IMR-90 (cell line): Measurements from ENCODE around the gene MYCBP2. TPM values are rescaled to one million over a fixed set of nuclear protein-coding genes. Genes with fewer than 3 reads are reported as not detected.

Source experiments
- ATAC-seq: fragments of 200-7000 bp; cut with Tn5 transposase; 2 replicates; pipeline ENCODE4 v1.9.1; 2020; ENCODE audit warnings: low read depth, mild to moderate bottlenecking, moderate library complexity
- BruUV-seq: library from RNA; stranded (reverse); fragments of 400-500 nt; replicated peaks from 2 replicates; lab custom pipeline; 2021; lab: Mats Ljungman, UMichigan
- CTCF ChIA-PET: fragments of 300-600 bp; formaldehyde crosslinking; extraction: SDS; loops from one replicate; lab custom pipeline; 2021; ENCODE audit warnings: antibody characterized with exemption; lab: Yijun Ruan, JAX
- POLR2A ChIA-PET: fragments of 300-600 bp; sonication (Branson Sonifier 250); formaldehyde crosslinking; loops from one replicate; lab custom pipeline; 2022; ENCODE audit warnings: antibody characterized with exemption; ENCODE audit not compliant: unreplicated experiment; lab: Charles Lee
- DNase-seq: peaks from one replicate; pipeline ENCODE4 v3.0.0; 2013
- H2AFZ ChIP-seq: replicated peaks from 2 replicates; pipeline ENCODE3; 2013; ENCODE audit warnings: low read length, mild to moderate bottlenecking; ENCODE audit not compliant: poor library complexity
- H2AK5ac ChIP-seq: 2 replicates; pipeline ENCODE4 v1.6.1; 2013; ENCODE audit warnings: low read depth, low read length, inconsistent platforms
- H2AK9ac ChIP-seq: replicated peaks from 2 replicates; pipeline ENCODE3; 2013; ENCODE audit warnings: mild to moderate bottlenecking, low read depth, low read length, moderate library complexity; ENCODE audit not compliant: poor library complexity
- H2BK120ac ChIP-seq: 2 replicates; pipeline ENCODE4 v1.6.1; 2013; ENCODE audit warnings: low read depth, low read length, inconsistent platforms
- H2BK15ac ChIP-seq: 3 replicates; pipeline ENCODE4 v1.6.1; 2013; ENCODE audit warnings: low read depth, low read length, inconsistent platforms
- H2BK20ac ChIP-seq: 2 replicates; pipeline ENCODE4 v1.6.1; 2013; ENCODE audit warnings: low read depth, mild to moderate bottlenecking, inconsistent platforms, low read length, moderate library complexity
- H2BK5ac ChIP-seq: 2 replicates; pipeline ENCODE4 v1.6.1; 2013; ENCODE audit warnings: mild to moderate bottlenecking, low read depth, low read length, inconsistent platforms; ENCODE audit not compliant: poor library complexity, severe bottlenecking
- H3K14ac ChIP-seq: replicated peaks from 2 replicates; pipeline ENCODE4 v1.6.1; 2013; ENCODE audit warnings: low read depth, low read length, inconsistent platforms
- H3K18ac ChIP-seq: 2 replicates; pipeline ENCODE4 v1.6.1; 2013; ENCODE audit warnings: low read depth, low read length, control low read depth
- H3K23ac ChIP-seq: 2 replicates; pipeline ENCODE4 v1.6.1; 2013; ENCODE audit warnings: low read depth, low read length, inconsistent platforms
- H3K27ac ChIP-seq: 2 replicates; pipeline ENCODE4 v1.5.1; 2013; ENCODE audit warnings: mild to moderate bottlenecking, control low read depth, low read length; ENCODE audit not compliant: insufficient read depth
- H3K27me3 ChIP-seq: 2 replicates; pipeline ENCODE4 v1.6.1; 2013; ENCODE audit warnings: low read length; ENCODE audit not compliant: control insufficient read depth, insufficient read depth
- H3K36me3 ChIP-seq: 2 replicates; pipeline ENCODE4 v1.6.1; 2013; ENCODE audit warnings: low read length, mixed read lengths; ENCODE audit not compliant: control insufficient read depth, insufficient read depth
- H3K4ac ChIP-seq: 2 replicates; pipeline ENCODE4 v1.6.1; 2013; ENCODE audit warnings: low read depth, low read length, inconsistent platforms
- H3K4me1 ChIP-seq: 2 replicates; pipeline ENCODE4 v1.6.1; 2013; ENCODE audit warnings: low read length, mixed read lengths; ENCODE audit not compliant: control insufficient read depth, insufficient read depth
- H3K4me2 ChIP-seq: 2 replicates; pipeline ENCODE4 v1.6.1; 2013; ENCODE audit warnings: low read depth, mild to moderate bottlenecking, control low read depth, low read length, moderate library complexity
- H3K4me3 ChIP-seq: 2 replicates; pipeline ENCODE4 v1.5.1; 2013; ENCODE audit warnings: low read depth, mild to moderate bottlenecking, control low read depth, low read length, moderate library complexity; ENCODE audit not compliant: insufficient read depth
- H3K56ac ChIP-seq: 2 replicates; pipeline ENCODE4 v1.6.1; 2013; ENCODE audit warnings: low read length, inconsistent platforms; ENCODE audit not compliant: insufficient read depth; ENCODE audit errors: extremely low read depth
- H3K79me1 ChIP-seq, 2 experiments: 2 replicates each; pipeline ENCODE4 v1.6.1; 2013; ENCODE audit warnings: low read length in 2 of 2, inconsistent platforms in 1 of 2, low read depth in 1 of 2
- H3K9ac ChIP-seq: 2 replicates; pipeline ENCODE4 v1.6.1; 2013; ENCODE audit warnings: low read depth, low read length, control low read depth
- H3K9me1 ChIP-seq: 2 replicates; pipeline ENCODE4 v1.6.1; 2013; ENCODE audit warnings: low read length, inconsistent platforms; ENCODE audit not compliant: insufficient read depth
- H3K9me3 ChIP-seq: 2 replicates; pipeline ENCODE4 v1.6.1; 2013; ENCODE audit warnings: low read length; ENCODE audit not compliant: control insufficient read depth, insufficient read depth
- H4K20me1 ChIP-seq: 2 replicates; pipeline ENCODE4 v1.6.1; 2013; ENCODE audit warnings: low read length, inconsistent platforms; ENCODE audit not compliant: insufficient read depth
- H4K5ac ChIP-seq: 2 replicates; pipeline ENCODE4 v1.6.1; 2013; ENCODE audit warnings: mild to moderate bottlenecking, low read depth, low read length, control low read depth
- H4K8ac ChIP-seq, 2 experiments: 2 replicates each; pipeline ENCODE4 v1.6.1; 2013; ENCODE audit warnings: low read depth in 2 of 2, low read length in 2 of 2, control low read depth in 1 of 2, inconsistent platforms in 1 of 2
- H4K91ac ChIP-seq: 2 replicates; pipeline ENCODE4 v1.6.1; 2013; ENCODE audit warnings: low read depth, low read length, inconsistent platforms; ENCODE audit not compliant: insufficient read depth
- BHLHE40 ChIP-seq: fragments of 150-350 bp; IDR thresholded peaks from 2 replicates; pipeline ENCODE4 v1.6.1; 2016; ENCODE audit warnings: mild to moderate bottlenecking, low read depth, low read length
- CHD1 ChIP-seq: IDR thresholded peaks from 2 replicates; pipeline ENCODE4 v1.6.1; 2012; ENCODE audit warnings: low read depth, low read length, improper control_type of control experiment
- FOS ChIP-seq: fragments of 150-350 bp; IDR thresholded peaks from 2 replicates; pipeline ENCODE4 v1.6.1; 2016; ENCODE audit warnings: low read depth, low read length
- MAFK ChIP-seq: IDR thresholded peaks from 2 replicates; pipeline ENCODE4 v1.6.1; 2012; ENCODE audit warnings: low read depth, low read length, improper control_type of control experiment
- MAZ ChIP-seq: IDR thresholded peaks from 2 replicates; pipeline ENCODE4 v1.6.1; 2012; ENCODE audit warnings: low read depth, mild to moderate bottlenecking, low read length, improper control_type of control experiment, moderate library complexity, borderline replicate concordance
- MXI1 ChIP-seq: IDR thresholded peaks from 2 replicates; pipeline ENCODE4 v1.6.1; 2012; ENCODE audit warnings: low read depth, mild to moderate bottlenecking, low read length, moderate library complexity, borderline replicate concordance
- RCOR1 ChIP-seq: IDR thresholded peaks from 2 replicates; pipeline ENCODE4 v1.6.1; 2012; ENCODE audit warnings: mild to moderate bottlenecking, low read length, improper control_type of control experiment; ENCODE audit not compliant: insufficient replicate concordance
- SMC3 ChIP-seq: fragments of 150-350 bp; IDR thresholded peaks from 2 replicates; pipeline ENCODE4 v1.6.1; 2016; ENCODE audit warnings: low read depth, mild to moderate bottlenecking, antibody characterized with exemption, low read length, moderate library complexity
- WGBS, 2 experiments: methylation state at CpG; one replicate each; pipeline versions ENCODE4 v1.1.5 to v1.1.7; 2013; ENCODE audit warnings: missing lambda C conversion rate in 2 of 2; ENCODE audit not compliant: insufficient read length in 1 of 2; ENCODE audit errors: extremely low coverage in 2 of 2; 5-methylcytosine and 5-hydroxymethylcytosine counted together
- dilution Hi-C: fragments of 300-500 bp; cut with HindIII; formaldehyde crosslinking; loops from one replicate; pipeline ENCODE4 v1.14.3; 2018; ENCODE audit warnings: low sequenced_read_pairs; ENCODE audit not compliant: unreplicated experiment
- in situ Hi-C: fragments of 300-500 bp; cut with MboI; formaldehyde crosslinking; loops from 3 replicates; pipeline ENCODE4 v1.14.3; 2019; ENCODE audit warnings: low sequenced_read_pairs, inconsistent platforms, mixed read lengths
- intact Hi-C: fragments of 100-400 bp; cut with micrococcal nuclease; formaldehyde crosslinking; loops from 2 replicates; pipeline ENCODE4 v1.10.0; 2022
- polyA plus RNA-seq, 3 experiments: library from polyadenylated mRNA; depleted of rRNA; stranded (reverse); fragments of >200 nt; gene quantifications; 2 replicates each; pipeline ENCODE4 v1.2.3, GENCODE V29; 2012; ENCODE audit warnings: low replicate concordance in 1 of 3
- total RNA-seq: library from RNA; depleted of rRNA; stranded (reverse); fragments of >200 nt; gene quantifications from 2 replicates; pipeline ENCODE4 v1.2.3, GENCODE V29; 2012
- TF ChIP-seq, protein P1 (sequence below): conservative IDR thresholded peaks from 2 replicates; pipeline ENCODE4 v1.5.1; 2012; ENCODE audit warnings: mild to moderate bottlenecking, low read depth, low read length, improper control_type of control experiment
- TF ChIP-seq, protein P2 (sequence below): fragments of 150-350 bp; IDR thresholded peaks from 2 replicates; pipeline ENCODE4 v1.6.1; 2017; ENCODE audit warnings: mild to moderate bottlenecking, antibody characterized with exemption, low read length, low read depth

Gene MYCBP2
- total and polyA plus RNA-seq, 2 of the 4 experiments (the other 2 are of a cell fraction) = 20.1 to 43.2 TPM

DNA sequence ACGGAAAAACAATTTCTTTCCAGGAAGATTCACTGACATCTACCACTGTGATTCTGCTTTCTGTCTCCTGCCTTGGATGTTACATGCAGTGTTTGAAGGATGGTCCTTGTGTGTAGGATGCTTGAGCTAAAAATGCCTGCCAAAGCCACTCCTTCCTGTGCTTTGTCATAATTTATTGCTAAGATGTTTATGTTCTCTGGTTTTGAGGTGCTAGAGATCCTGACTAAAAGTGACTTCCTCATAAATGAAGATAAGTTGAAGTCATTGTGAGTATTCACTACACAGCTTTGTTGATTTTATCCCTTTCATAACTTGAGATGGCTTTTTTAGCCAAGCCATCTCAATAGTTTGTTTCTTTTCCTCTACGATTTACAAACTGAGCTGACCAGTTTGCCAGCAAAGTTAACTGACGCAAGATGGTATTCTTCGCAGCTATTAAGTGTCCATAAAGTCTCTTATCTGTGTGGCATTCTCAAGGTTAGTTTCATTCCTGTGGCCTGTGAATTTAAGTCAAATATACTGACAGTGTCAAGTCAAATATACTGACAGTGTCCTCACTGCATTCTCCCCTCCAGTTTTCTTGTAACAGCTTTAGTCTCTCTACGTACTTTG is 284.2 kb downstream of the MYCBP2 start:
- WGBS, 2 experiments = no CpG with 5 or more reads among the region's 5 CpGs
- CTCF ChIA-PET = interaction anchor here (0.9 kb wide), 1 partner anchor 436 kb away, joined by 3 read pairs; no protein-coding TSS in a partner anchor

More for the DNA sequence above, 284.2 kb downstream of the MYCBP2 start:
- no peaks in the 10 kb centered on the region for H3K9me3 ChIP-seq
- H2BK120ac ChIP-seq = no peak overlapping the region
- ATAC-seq (peak; percentile 70), DNase-seq (peak; percentile 46)
- H3K9ac ChIP-seq = no peak overlapping the region
- no peak overlapping the region for H4K8ac ChIP-seq
- no peak overlapping the region for H2AFZ ChIP-seq
- BruUV-seq = no TSS peak
- in situ Hi-C loops = no loop called here
- no peaks in the 10 kb centered on the region for H3K27me3 ChIP-seq
- H3K4me1 ChIP-seq = peaks cover 1% of the 10 kb centered on the region; the same call in 1 of the 2 replicates
- no peak overlapping the region for H4K5ac ChIP-seq
- no peak overlapping the region for H2BK5ac ChIP-seq
- no peak overlapping the region for H3K4me2 ChIP-seq
- POLR2A ChIA-PET = no interaction called here
- intact Hi-C loops = no loop called here
- H2BK20ac ChIP-seq = no peak overlapping the region
- no peak overlapping the region for H4K91ac ChIP-seq
- no peak overlapping the region for H3K23ac ChIP-seq
- no peak overlapping the region for H2AK9ac ChIP-seq
- no peaks in the 10 kb centered on the region for H4K20me1 ChIP-seq
- no peak overlapping the region for H3K18ac ChIP-seq
- dilution Hi-C loops = no loop called here
- no peak overlapping the region for H2AK5ac ChIP-seq
- H3K9me1 ChIP-seq = no peaks in the 10 kb centered on the region; the same call in 1 of the 2 replicates
- H2BK15ac ChIP-seq = no peak overlapping the region
- H3K56ac ChIP-seq = no peak overlapping the region
- H3K14ac ChIP-seq = no peak overlapping the region
- no peaks in the 10 kb centered on the region for H3K79me1 ChIP-seq
- H3K4ac ChIP-seq = no peak overlapping the region
- H3K4me3 ChIP-seq = no peak overlapping the region
- H3K27ac ChIP-seq = no peak overlapping the region
- TF ChIP-seq, protein P1, sequence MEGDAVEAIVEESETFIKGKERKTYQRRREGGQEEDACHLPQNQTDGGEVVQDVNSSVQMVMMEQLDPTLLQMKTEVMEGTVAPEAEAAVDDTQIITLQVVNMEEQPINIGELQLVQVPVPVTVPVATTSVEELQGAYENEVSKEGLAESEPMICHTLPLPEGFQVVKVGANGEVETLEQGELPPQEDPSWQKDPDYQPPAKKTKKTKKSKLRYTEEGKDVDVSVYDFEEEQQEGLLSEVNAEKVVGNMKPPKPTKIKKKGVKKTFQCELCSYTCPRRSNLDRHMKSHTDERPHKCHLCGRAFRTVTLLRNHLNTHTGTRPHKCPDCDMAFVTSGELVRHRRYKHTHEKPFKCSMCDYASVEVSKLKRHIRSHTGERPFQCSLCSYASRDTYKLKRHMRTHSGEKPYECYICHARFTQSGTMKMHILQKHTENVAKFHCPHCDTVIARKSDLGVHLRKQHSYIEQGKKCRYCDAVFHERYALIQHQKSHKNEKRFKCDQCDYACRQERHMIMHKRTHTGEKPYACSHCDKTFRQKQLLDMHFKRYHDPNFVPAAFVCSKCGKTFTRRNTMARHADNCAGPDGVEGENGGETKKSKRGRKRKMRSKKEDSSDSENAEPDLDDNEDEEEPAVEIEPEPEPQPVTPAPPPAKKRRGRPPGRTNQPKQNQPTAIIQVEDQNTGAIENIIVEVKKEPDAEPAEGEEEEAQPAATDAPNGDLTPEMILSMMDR = no peak
- TF ChIP-seq CHD1 = no peak
- TF ChIP-seq MAZ = no peak
- TF ChIP-seq SMC3 = no peak
- TF ChIP-seq RCOR1 = no peak
- no peak for TF ChIP-seq MAFK
- TF ChIP-seq, protein P2, sequence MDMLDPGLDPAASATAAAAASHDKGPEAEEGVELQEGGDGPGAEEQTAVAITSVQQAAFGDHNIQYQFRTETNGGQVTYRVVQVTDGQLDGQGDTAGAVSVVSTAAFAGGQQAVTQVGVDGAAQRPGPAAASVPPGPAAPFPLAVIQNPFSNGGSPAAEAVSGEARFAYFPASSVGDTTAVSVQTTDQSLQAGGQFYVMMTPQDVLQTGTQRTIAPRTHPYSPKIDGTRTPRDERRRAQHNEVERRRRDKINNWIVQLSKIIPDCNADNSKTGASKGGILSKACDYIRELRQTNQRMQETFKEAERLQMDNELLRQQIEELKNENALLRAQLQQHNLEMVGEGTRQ = no peak
- no peak for TF ChIP-seq MXI1
- no peak for TF ChIP-seq BHLHE40
- TF ChIP-seq FOS = no peak
- peaks cover 8% of the 10 kb centered on the region for H3K36me3 ChIP-seq
